Measurements from ENCODE around the gene FILIP1. TPM values are rescaled to one million over a fixed set of nuclear protein-coding genes. Genes with fewer than 3 reads are reported as not detected.

Gene FILIP1
- total RNA-seq, 2 donors from 2014 or later: 78.2 to 117 TPM

GRCh38 chr6:75480425-75480824 lies 13.2 kb downstream of the FILIP1 start:
- no peaks in the 10 kb centered on the region for H3K36me3 ChIP-seq
- H3K4me3 ChIP-seq: no peak overlapping the region
- peak overlapping the region; percentile 73 for H3K27ac ChIP-seq
- H3K27me3 ChIP-seq: no peaks in the 10 kb centered on the region
- DNase-seq (ENCODE audit: low spot score): no peak
- peaks cover 0 to 60% of the 10 kb centered on the region in 2 donors for H3K4me1 ChIP-seq
- TF ChIP-seq, protein P1, sequence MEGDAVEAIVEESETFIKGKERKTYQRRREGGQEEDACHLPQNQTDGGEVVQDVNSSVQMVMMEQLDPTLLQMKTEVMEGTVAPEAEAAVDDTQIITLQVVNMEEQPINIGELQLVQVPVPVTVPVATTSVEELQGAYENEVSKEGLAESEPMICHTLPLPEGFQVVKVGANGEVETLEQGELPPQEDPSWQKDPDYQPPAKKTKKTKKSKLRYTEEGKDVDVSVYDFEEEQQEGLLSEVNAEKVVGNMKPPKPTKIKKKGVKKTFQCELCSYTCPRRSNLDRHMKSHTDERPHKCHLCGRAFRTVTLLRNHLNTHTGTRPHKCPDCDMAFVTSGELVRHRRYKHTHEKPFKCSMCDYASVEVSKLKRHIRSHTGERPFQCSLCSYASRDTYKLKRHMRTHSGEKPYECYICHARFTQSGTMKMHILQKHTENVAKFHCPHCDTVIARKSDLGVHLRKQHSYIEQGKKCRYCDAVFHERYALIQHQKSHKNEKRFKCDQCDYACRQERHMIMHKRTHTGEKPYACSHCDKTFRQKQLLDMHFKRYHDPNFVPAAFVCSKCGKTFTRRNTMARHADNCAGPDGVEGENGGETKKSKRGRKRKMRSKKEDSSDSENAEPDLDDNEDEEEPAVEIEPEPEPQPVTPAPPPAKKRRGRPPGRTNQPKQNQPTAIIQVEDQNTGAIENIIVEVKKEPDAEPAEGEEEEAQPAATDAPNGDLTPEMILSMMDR (IDR thresholded peaks at IDR 0.05): no peak
- H3K9me3 ChIP-seq: no peaks in the 10 kb centered on the region

DNA sequence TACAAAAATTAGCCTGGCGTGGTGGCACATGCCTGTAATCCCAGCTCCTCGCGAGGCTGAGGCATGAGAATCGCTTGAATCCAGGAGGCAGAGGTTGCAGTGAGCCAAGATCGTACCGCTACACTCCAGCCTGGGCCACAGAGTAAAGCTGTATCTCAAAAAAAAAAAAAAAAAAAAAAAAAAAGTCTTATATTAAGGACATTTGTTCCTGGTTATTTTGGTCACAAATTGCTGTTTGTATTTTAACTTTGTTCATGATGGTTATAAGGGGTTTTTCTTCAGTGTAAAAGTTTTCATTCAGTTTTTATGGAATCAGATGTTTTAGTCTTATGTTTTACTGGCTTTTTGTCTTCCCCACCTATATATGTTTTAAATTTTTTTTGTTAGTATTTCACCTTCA lies 13.9 kb downstream of the FILIP1 start:
- no peaks in the 10 kb centered on the region for H3K9me3 ChIP-seq
- DNase-seq (ENCODE audit: low spot score): no peak
- TF ChIP-seq, protein P1 (IDR thresholded peaks at IDR 0.05): no peak
- H3K36me3 ChIP-seq: no peaks in the 10 kb centered on the region
- no peak overlapping the region for H3K27ac ChIP-seq
- peaks cover 0 to 56% of the 10 kb centered on the region in 2 donors for H3K4me1 ChIP-seq
- no peaks in the 10 kb centered on the region for H3K27me3 ChIP-seq
- H3K4me3 ChIP-seq: no peak overlapping the region

DNA sequence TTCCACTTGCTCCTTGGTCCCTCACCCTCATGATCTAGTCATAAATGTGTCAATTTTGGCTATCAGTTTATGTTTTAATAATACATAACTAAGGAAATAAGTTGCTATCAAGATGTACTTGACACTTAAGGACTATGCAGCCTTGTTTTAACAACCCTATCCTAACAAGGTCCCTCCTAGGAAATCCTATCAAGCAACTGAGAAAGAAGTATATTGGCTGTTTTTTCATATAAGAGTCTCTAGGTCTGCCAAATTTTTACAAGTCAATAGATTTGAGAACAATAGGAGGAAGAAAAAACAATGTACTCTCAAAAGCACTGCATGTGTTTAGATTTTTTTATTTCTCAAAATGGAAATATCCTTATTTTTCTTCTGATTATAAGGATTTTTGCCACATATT lies 14.7 kb downstream of the FILIP1 start:
- DNase-seq (ENCODE audit: low spot score): no peak
- H3K4me1 ChIP-seq: peaks cover 0 to 56% of the 10 kb centered on the region in 2 donors
- H3K9me3 ChIP-seq: no peaks in the 10 kb centered on the region
- no peak overlapping the region for H3K4me3 ChIP-seq
- H3K36me3 ChIP-seq: no peaks in the 10 kb centered on the region
- TF ChIP-seq, protein P1 (IDR thresholded peaks at IDR 0.05): no peak
- H3K27ac ChIP-seq: no peak overlapping the region
- no peaks in the 10 kb centered on the region for H3K27me3 ChIP-seq

GRCh38 chr6:75472885-75473284 lies 20.7 kb downstream of the FILIP1 start:
- Histone ChIP-seq H3K27ac (no peak overlapping the region), H3K4me3 (no peak overlapping the region), H3K4me1 (peaks cover 0 to 9% of the 10 kb centered on the region in 2 donors), H3K27me3 (no peaks in the 10 kb centered on the region), H3K36me3 (no peaks in the 10 kb centered on the region), H3K9me3 (no peaks in the 10 kb centered on the region)
- DNase-seq (ENCODE audit: low spot score): no peak
- TF ChIP-seq, protein P1 (IDR thresholded peaks at IDR 0.05): no peak

GRCh38 chr6:75467966-75468365 lies 25.6 kb downstream of the FILIP1 start:
- peaks cover 0 to 46% of the 10 kb centered on the region in 2 donors for H3K4me1 ChIP-seq
- no peak for DNase-seq (ENCODE audit: low spot score)
- no peaks in the 10 kb centered on the region for H3K27me3 ChIP-seq
- H3K9me3 ChIP-seq: no peaks in the 10 kb centered on the region
- H3K27ac ChIP-seq: peak overlapping the region in 1 of 2 donors; percentile 25
- no peak overlapping the region for H3K4me3 ChIP-seq
- TF ChIP-seq, protein P1 (IDR thresholded peaks at IDR 0.05): no peak
- no peaks in the 10 kb centered on the region for H3K36me3 ChIP-seq

DNA sequence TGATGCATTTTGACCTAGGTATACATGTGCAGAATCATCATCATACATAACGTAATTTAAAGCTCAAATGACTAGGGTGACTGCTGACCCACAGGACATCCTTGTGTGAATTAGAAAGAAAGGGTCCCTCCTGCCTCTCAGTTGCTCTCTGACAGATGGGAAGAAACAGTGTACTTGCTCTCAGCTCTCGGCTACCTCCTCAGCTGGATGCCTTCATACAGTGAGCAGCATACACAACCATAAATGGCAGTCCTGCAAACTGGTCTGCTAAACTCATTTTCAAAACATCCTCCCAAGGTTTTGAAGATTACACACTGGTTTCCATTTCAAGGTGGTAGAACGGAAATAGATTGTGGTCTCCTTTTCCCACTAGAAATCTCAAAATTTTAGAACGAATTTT lies 26.3 kb downstream of the FILIP1 start:
- H3K4me3 ChIP-seq: no peak overlapping the region
- H3K27ac ChIP-seq: peak overlapping the region in 1 of 2 donors; percentile 25
- DNase-seq (ENCODE audit: low spot score): no peak

More for the DNA sequence above, 26.3 kb downstream of the FILIP1 start:
- no peaks in the 10 kb centered on the region for H3K9me3 ChIP-seq
- TF ChIP-seq, protein P1 (IDR thresholded peaks at IDR 0.05): no peak
- no peaks in the 10 kb centered on the region for H3K36me3 ChIP-seq
- H3K27me3 ChIP-seq: no peaks in the 10 kb centered on the region
- peaks cover 0 to 53% of the 10 kb centered on the region in 2 donors for H3K4me1 ChIP-seq
